ENCODE measurements around the gene COBL. TPM values are rescaled to one million over a fixed set of nuclear protein-coding genes. Genes with fewer than 3 reads are reported as not detected.

The COBL gene
- total RNA-seq, 1 experiment from 2014 or later, result 52.3 TPM

DNA sequence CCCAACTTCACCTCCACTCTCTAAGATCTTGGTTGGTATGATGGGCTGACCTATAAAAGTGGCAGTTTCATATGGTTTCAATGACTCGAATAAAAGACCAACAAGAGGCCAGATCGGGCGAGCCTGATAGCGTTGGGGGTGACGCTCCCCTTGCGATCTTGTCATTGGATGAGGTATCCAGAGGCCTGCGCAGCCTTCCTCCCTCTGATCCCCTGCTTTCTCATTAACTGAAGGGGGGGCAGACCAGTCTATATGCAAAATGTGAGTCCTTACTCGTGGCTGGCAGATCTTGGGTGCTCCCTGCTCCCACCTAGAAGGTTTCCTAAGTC, 937 bp upstream of the COBL start:
- Histone ChIP-seq H3K27ac (ENCODE audit: insufficient read length, low read depth, low read length) (no peak overlapping the region), H3K4me2 (ENCODE audit: insufficient read depth, insufficient read length, low read length) (peak overlapping the region; percentile 78), H3K4ac (ENCODE audit: low read depth, low read length) (no peak overlapping the region), H3K18ac (ENCODE audit: insufficient read length, low read depth, low read length) (no peak overlapping the region), H3K14ac (ENCODE audit: insufficient read depth, low read length) (no peak overlapping the region; the same call in 1 of the 2 replicates), H3T11ph (ENCODE audit: low read length) (no peak overlapping the region), H3K23me2 (ENCODE audit: insufficient read length, low read depth, low read length, poor library complexity, severe bottlenecking) (peaks cover 16% of the 10 kb centered on the region), H4K5ac (ENCODE audit: insufficient read length, low read depth, low read length) (no peak overlapping the region), H3K4me1 (ENCODE audit: insufficient read depth, low read length) (peaks cover 8% of the 10 kb centered on the region; the same call in 1 of the 2 replicates), H3K79me1 (ENCODE audit: insufficient read depth, low read depth, low read length, poor library complexity, severe bottlenecking) (no peaks in the 10 kb centered on the region), H4K91ac (ENCODE audit: insufficient read length, low read depth, low read length) (no peak overlapping the region), H3K79me2 (ENCODE audit: insufficient read depth, low read length) (peaks cover 1% of the 10 kb centered on the region; the same call in 1 of the 2 replicates), H3K56ac (ENCODE audit: insufficient read length, low read depth, low read length) (no peak overlapping the region), H2BK15ac (ENCODE audit: low read depth, low read length) (no peak overlapping the region), H2BK12ac (ENCODE audit: insufficient read length, low read depth, low read length) (no peak overlapping the region), H2BK120ac (ENCODE audit: low read depth, low read length, poor library complexity, severe bottlenecking) (no peak overlapping the region), H2AK5ac (ENCODE audit: insufficient read length, low read length) (no peak overlapping the region), H4K20me1 (ENCODE audit: control insufficient read depth, insufficient read depth, insufficient read length) (no peaks in the 10 kb centered on the region), H3K9me3 (ENCODE audit: control insufficient read depth, low read depth, low read length) (no peaks in the 10 kb centered on the region), H2BK20ac (ENCODE audit: low read depth, low read length, poor library complexity, severe bottlenecking) (no peak overlapping the region), H2BK5ac (ENCODE audit: insufficient read length, low read length) (no peak overlapping the region), H3K23ac (ENCODE audit: insufficient read length, low read depth, low read length) (no peak overlapping the region), H3K27me3 (ENCODE audit: insufficient read depth, low read length) (peaks cover 3% of the 10 kb centered on the region; the same call in 1 of the 2 replicates), H3K9ac (ENCODE audit: extremely low read depth, insufficient read length, low read length) (no peak overlapping the region), H2AFZ (ENCODE audit: low read length) (no peak overlapping the region), H4K8ac (replicated peaks; ENCODE audit: insufficient read length, low read depth, low read length) (no peak overlapping the region)
- Mint-ChIP-seq H3K27ac (peak overlapping the region; percentile 40 to 83 (median 77); a peak in 3 of 7 replicates), H3K27me3 (ENCODE audit: low read depth) (peaks cover 21% of the 10 kb centered on the region), H3K4me1 (peaks cover 60 to 61% of the 10 kb centered on the region in 2 experiments), H3K36me3 (ENCODE audit: insufficient read depth in 1 of 3, low read depth in 3 of 3) (no peaks in the 10 kb centered on the region), H3K4me3 (peak overlapping the region; percentile 84 to 90), H3K9me3 (no peaks in the 10 kb centered on the region; a peak in 1 of 5 replicates)
- TF ChIP-seq, protein P1, sequence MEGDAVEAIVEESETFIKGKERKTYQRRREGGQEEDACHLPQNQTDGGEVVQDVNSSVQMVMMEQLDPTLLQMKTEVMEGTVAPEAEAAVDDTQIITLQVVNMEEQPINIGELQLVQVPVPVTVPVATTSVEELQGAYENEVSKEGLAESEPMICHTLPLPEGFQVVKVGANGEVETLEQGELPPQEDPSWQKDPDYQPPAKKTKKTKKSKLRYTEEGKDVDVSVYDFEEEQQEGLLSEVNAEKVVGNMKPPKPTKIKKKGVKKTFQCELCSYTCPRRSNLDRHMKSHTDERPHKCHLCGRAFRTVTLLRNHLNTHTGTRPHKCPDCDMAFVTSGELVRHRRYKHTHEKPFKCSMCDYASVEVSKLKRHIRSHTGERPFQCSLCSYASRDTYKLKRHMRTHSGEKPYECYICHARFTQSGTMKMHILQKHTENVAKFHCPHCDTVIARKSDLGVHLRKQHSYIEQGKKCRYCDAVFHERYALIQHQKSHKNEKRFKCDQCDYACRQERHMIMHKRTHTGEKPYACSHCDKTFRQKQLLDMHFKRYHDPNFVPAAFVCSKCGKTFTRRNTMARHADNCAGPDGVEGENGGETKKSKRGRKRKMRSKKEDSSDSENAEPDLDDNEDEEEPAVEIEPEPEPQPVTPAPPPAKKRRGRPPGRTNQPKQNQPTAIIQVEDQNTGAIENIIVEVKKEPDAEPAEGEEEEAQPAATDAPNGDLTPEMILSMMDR (conservative IDR thresholded peaks at IDR 0.05), result no peak
- DNase-seq, result no peak
- WGBS (ENCODE audit: extremely low coverage, insufficient read length, low lambda C conversion rate), result no CpG with 5 or more reads among the region's 8 CpGs

All from H9 (cell line).